Activated T-cell treated with anti-CD3 and anti-CD28 coated beads, Interleukin-2, amount 50 U/mL, for 4 hours (primary cell): ENCODE results near the gene ABCA4. TPM values are rescaled to one million over a fixed set of nuclear protein-coding genes. Genes with fewer than 3 reads are reported as not detected.

Experiments
- ATAC-seq, 2 donors: fragments of 200-7000 bp; cut with Tn5 transposase; one replicate each; pipeline ENCODE4 v1.10.0; 2021
- DNase-seq: peaks from one replicate; pipeline ENCODE4 v3.0.0-alpha.2; 2020
- H3K27me3 Mint-ChIP-seq: one replicate; pipeline ENCODE4 v1.8.0; 2021; ENCODE audit warnings: low read depth, mixed read lengths
- H3K36me3 Mint-ChIP-seq: one replicate; pipeline ENCODE4 v1.8.0; 2022; ENCODE audit warnings: mixed read lengths; ENCODE audit not compliant: insufficient read depth
- H3K4me1 Mint-ChIP-seq: one replicate; pipeline ENCODE4 v1.8.0; 2021; ENCODE audit warnings: low read depth, mixed read lengths
- H3K4me3 Mint-ChIP-seq: one replicate; pipeline ENCODE4 v1.8.0; 2021; ENCODE audit warnings: mild to moderate bottlenecking, moderate library complexity, mixed read lengths
- H3K9me3 Mint-ChIP-seq: one replicate; pipeline ENCODE4 v1.8.0; 2021; ENCODE audit warnings: mixed read lengths
- total RNA-seq, 3 donors: library from RNA; stranded (reverse); gene quantifications; one replicate each; pipeline ENCODE4 v1.2.1, GENCODE V29; 2021

Gene ABCA4
- total RNA-seq, 3 donors from 2014 or later: not detected

- H3K4me1 Mint-ChIP-seq: peaks cover 3% of the 10 kb centered on the region
- ATAC-seq (no peak), DNase-seq (no peak)
- H3K9me3 Mint-ChIP-seq: no peaks in the 10 kb centered on the region
- H3K4me3 Mint-ChIP-seq: no peak overlapping the region
- H3K36me3 Mint-ChIP-seq: no peaks in the 10 kb centered on the region
- peaks cover 15% of the 10 kb centered on the region for H3K27me3 Mint-ChIP-seq
These were observed 88.3 kb downstream of the ABCA4 start for GRCh38 chr1:94032637-94033036.

- no peak for ATAC-seq
- no peaks in the 10 kb centered on the region for H3K9me3 Mint-ChIP-seq
- peaks cover 5% of the 10 kb centered on the region for H3K27me3 Mint-ChIP-seq
- no peaks in the 10 kb centered on the region for H3K4me1 Mint-ChIP-seq
- H3K36me3 Mint-ChIP-seq: no peaks in the 10 kb centered on the region
- no peak overlapping the region for H3K4me3 Mint-ChIP-seq
- no peak for DNase-seq
These were observed 89.4 kb downstream of the ABCA4 start for GRCh38 chr1:94031591-94031990.

GRCh38 chr1:94031154-94031553 is 89.8 kb downstream of the ABCA4 start:
- H3K4me1 Mint-ChIP-seq: no peaks in the 10 kb centered on the region
- H3K36me3 Mint-ChIP-seq: no peaks in the 10 kb centered on the region
- ATAC-seq: no peak

GRCh38 chr1:94029130-94029993 is 91.6 kb downstream of the ABCA4 start:
- Mint-ChIP-seq H3K9me3 (no peaks in the 10 kb centered on the region), H3K4me1 (no peaks in the 10 kb centered on the region), H3K27me3 (peaks cover 6% of the 10 kb centered on the region), H3K4me3 (no peak overlapping the region), H3K36me3 (no peaks in the 10 kb centered on the region)
- DNase-seq (no peak), ATAC-seq (no peak)

More at GRCh38 chr1:94031154-94031553, 89.8 kb downstream of the ABCA4 start:
- H3K9me3 Mint-ChIP-seq: no peaks in the 10 kb centered on the region
- no peak overlapping the region for H3K4me3 Mint-ChIP-seq
- no peak for DNase-seq
- peaks cover 5% of the 10 kb centered on the region for H3K27me3 Mint-ChIP-seq

- H3K27me3 Mint-ChIP-seq: peaks cover 6% of the 10 kb centered on the region
- no peaks in the 10 kb centered on the region for H3K36me3 Mint-ChIP-seq
- no peaks in the 10 kb centered on the region for H3K4me1 Mint-ChIP-seq
- no peaks in the 10 kb centered on the region for H3K9me3 Mint-ChIP-seq
- H3K4me3 Mint-ChIP-seq: no peak overlapping the region
- DNase-seq (no peak), ATAC-seq (no peak)
These were observed 93.0 kb downstream of the ABCA4 start for GRCh38 chr1:94027721-94028515.

- H3K4me1 Mint-ChIP-seq: no peaks in the 10 kb centered on the region
- H3K27me3 Mint-ChIP-seq: peaks cover 6% of the 10 kb centered on the region
- DNase-seq: no peak
- no peak for ATAC-seq
- H3K36me3 Mint-ChIP-seq: no peaks in the 10 kb centered on the region
- H3K9me3 Mint-ChIP-seq: no peaks in the 10 kb centered on the region
- no peak overlapping the region for H3K4me3 Mint-ChIP-seq
These were observed 94.1 kb downstream of the ABCA4 start for GRCh38 chr1:94026619-94027380.

GRCh38 chr1:94025383-94026340 is 95.3 kb downstream of the ABCA4 start:
- no peak for DNase-seq
- Mint-ChIP-seq H3K4me1 (no peaks in the 10 kb centered on the region), H3K9me3 (no peaks in the 10 kb centered on the region), H3K4me3 (no peak overlapping the region), H3K27me3 (peaks cover 6% of the 10 kb centered on the region), H3K36me3 (no peaks in the 10 kb centered on the region)
- ATAC-seq: no peak

- ATAC-seq: no peak
- Mint-ChIP-seq H3K27me3 (peaks cover 6% of the 10 kb centered on the region), H3K9me3 (no peaks in the 10 kb centered on the region), H3K36me3 (no peaks in the 10 kb centered on the region), H3K4me1 (no peaks in the 10 kb centered on the region), H3K4me3 (no peak overlapping the region)
- no peak for DNase-seq
These were observed 96.7 kb downstream of the ABCA4 start for GRCh38 chr1:94024104-94024792.

GRCh38 chr1:94022471-94023189 is 98.3 kb downstream of the ABCA4 start:
- Mint-ChIP-seq H3K9me3 (no peaks in the 10 kb centered on the region), H3K4me3 (no peak overlapping the region), H3K4me1 (peaks cover 3% of the 10 kb centered on the region), H3K36me3 (no peaks in the 10 kb centered on the region), H3K27me3 (peaks cover 6% of the 10 kb centered on the region)
- ATAC-seq (no peak), DNase-seq (no peak)

- DNase-seq: no peak
- Mint-ChIP-seq H3K9me3 (no peaks in the 10 kb centered on the region), H3K27me3 (peaks cover 6% of the 10 kb centered on the region), H3K4me1 (peaks cover 16% of the 10 kb centered on the region), H3K36me3 (no peaks in the 10 kb centered on the region), H3K4me3 (no peak overlapping the region)
- no peak for ATAC-seq
These were observed 100.0 kb downstream of the ABCA4 start for GRCh38 chr1:94020764-94021579.

- Mint-ChIP-seq H3K9me3 (no peaks in the 10 kb centered on the region), H3K27me3 (no peaks in the 10 kb centered on the region), H3K36me3 (no peaks in the 10 kb centered on the region), H3K4me1 (peaks cover 16% of the 10 kb centered on the region), H3K4me3 (no peak overlapping the region)
- DNase-seq (no peak), ATAC-seq (no peak)
These were observed 101.6 kb downstream of the ABCA4 start for GRCh38 chr1:94019327-94019726.
